SH-SY5Y (cell line): ENCODE results near the gene TRUB2.

Experiments
- GATA2 ChIP-seq: IDR thresholded peaks from 2 replicates; pipeline ENCODE4 v1.6.1; 2011; ENCODE audit warnings: mild to moderate bottlenecking, low read depth, low read length
- GATA3 ChIP-seq: IDR thresholded peaks from 2 replicates; pipeline ENCODE4 v1.6.1; 2011; ENCODE audit warnings: low read depth, mild to moderate bottlenecking, low read length, moderate library complexity

GRCh38 chr9:128292009-128292408, 30.2 kb downstream of the TRUB2 start:
- TF ChIP-seq GATA2 (no peak), GATA3 (no peak)
